OCI-LY3 (cell line): ENCODE data around the gene ACACB.

Experiments
- CTCF ChIP-seq: fragments of 200-600, 300-600 bp; sonication (generic); IDR thresholded peaks from 2 replicates; pipeline ENCODE4 v1.5.1; 2014; ENCODE audit warnings: antibody characterized with exemption, low read length, low read depth
- EZH2phosphoT487 ChIP-seq: fragments of 200-600 bp; shearing (Covaris generic); IDR thresholded peaks from 2 replicates; pipeline ENCODE4 v1.6.1; 2018; ENCODE audit warnings: antibody characterized with exemption, mixed run types, low read depth

- no peak for TF ChIP-seq CTCF
- no peak for TF ChIP-seq EZH2phosphoT487
Measured at GRCh38 chr12:109199324-109199723, 82.9 kb downstream of the ACACB start.
